HG03196 (cell line): ENCODE results near the gene SOBP.

Experiments
- ATAC-seq: cut with Tn5 transposase; IDR thresholded peaks from one replicate; pipeline ENCODE4 v1.9.1; 2021; ENCODE audit not compliant: unreplicated experiment

The SOBP gene

DNA sequence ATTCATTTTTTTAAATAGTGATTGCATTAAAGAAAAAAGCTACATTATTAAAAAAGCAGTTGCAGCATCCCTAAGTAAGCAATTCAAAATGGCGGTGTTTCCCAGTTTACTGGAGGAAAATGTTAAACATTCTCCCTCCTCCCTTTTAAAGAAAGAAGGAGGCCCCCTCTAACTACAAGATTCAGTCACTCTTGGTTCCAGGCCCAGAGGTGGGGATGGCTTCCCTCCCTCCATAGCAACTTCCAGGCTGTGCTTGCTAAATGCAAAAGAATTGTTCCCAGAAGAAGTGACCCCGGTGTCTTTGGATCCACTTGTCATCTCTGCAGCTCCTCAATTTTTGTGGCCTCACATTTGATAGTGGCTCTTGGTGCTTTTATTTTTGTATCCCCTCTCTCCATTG lies 165.9 kb downstream of the SOBP start:
- ATAC-seq: no peak

DNA sequence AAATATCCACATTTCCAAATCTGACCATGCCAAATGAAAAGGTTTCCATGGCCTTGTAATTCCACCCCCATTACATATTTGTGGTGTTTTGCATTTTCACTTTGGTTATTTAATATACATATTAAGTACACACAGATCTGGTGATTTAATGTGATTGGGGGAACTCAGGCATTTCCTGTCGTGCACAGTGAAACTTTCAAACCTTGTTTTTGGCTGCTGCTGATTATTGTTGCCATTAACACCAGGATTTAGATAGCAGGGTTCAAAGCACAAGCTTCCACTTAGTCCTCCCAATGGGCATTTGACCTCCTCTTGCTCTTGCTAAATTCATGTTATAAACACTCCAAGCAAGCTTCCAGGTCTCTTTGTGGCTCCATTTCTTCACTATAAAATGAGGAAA lies 166.5 kb downstream of the SOBP start:
- ATAC-seq: no peak

GRCh38 chr6:107656883-107657282 lies 167.0 kb downstream of the SOBP start:
- ATAC-seq: no peak

DNA sequence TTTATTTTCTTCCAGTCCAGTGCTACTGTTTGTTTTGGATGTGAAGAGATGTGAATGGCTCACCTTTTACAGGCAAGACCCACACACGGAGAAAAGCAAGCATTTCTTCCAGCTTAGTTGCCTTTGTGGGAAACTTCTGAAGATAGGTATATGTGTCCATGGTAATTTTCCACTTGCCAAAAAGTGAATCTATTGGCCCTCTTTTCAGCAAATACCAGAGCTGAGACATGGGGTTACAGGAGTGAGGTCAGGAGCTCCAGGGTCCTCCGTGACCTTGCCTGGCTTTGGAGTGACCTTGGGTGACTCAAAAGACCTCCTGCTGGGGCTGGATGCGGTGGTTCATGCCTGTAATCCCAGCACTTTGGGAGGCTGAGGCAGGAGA lies 167.4 kb downstream of the SOBP start:
- no peak for ATAC-seq

- ATAC-seq: peak; percentile 95
Measured at GRCh38 chr6:107657755-107658461, 168.0 kb downstream of the SOBP start.

GRCh38 chr6:107658920-107659865 lies 169.3 kb downstream of the SOBP start:
- ATAC-seq: no peak

GRCh38 chr6:107660839-107661238 lies 170.9 kb downstream of the SOBP start:
- no peak for ATAC-seq

GRCh38 chr6:107661291-107661690 lies 171.4 kb downstream of the SOBP start:
- ATAC-seq: no peak

GRCh38 chr6:107662333-107662732 lies 172.4 kb downstream of the SOBP start:
- ATAC-seq: no peak

DNA sequence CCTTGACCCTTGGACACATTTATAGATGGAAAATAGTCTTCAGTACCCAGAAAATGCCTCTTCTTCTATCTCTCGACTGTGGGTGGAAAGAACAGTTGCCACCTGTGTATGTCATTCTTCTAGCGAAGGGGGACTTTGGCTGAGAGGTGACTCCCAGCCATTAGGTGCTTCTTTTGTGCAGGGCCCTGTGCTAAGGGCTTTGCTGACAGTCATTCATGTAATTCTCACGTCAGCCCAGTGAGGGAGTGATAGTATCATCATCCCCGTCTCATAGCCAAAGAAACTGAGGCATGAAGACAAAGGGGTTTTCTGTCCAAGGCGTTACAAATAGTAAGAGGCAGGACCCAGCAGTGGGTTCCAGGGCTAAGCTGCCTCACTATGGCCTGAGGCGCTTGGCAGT lies 173.4 kb downstream of the SOBP start:
- ATAC-seq: no peak

- ATAC-seq: no peak
Measured at GRCh38 chr6:107665382-107665781, 175.5 kb downstream of the SOBP start.

- no peak for ATAC-seq
Measured at GRCh38 chr6:107666084-107666980, 176.4 kb downstream of the SOBP start.

GRCh38 chr6:107666981-107667601 lies 177.2 kb downstream of the SOBP start:
- ATAC-seq: no peak

- no peak for ATAC-seq
Measured at GRCh38 chr6:107667790-107668189, 177.9 kb downstream of the SOBP start.

DNA sequence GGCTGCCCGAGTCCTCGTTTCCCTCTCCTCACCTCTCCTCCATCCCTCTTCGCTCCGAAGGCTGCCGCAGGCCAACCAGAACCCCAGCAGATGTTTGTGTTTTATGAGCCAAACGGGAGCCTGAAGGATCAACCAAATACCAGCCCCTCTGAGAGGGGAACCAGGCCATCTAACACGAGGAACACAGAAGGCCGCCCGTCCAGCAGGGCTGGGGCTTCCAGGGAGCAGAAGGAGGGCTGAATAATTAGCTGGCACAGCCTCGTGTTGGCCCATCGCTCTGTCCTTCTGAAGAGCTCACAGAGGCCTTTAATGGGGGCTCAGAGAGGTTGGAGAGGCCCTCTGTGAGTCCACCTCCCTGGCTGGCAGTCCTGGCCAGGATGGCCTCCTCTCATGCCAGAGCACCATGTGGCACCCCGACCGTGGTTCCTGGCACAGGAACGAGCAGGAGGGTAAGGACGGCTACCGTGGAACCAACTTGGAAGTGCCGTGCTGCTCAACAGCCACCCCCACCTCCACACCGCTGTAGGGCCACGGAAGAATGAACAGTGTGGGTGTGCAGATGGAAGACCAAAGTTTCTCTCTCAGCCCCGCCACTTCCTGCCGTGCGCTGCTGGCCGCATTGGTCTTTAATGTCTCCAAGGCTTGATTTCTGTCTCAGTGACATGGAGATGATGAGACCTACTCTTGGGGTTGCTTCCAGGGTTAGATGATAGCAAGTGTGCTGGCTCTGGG lies 179.0 kb downstream of the SOBP start:
- ATAC-seq: peak; percentile 85

GRCh38 chr6:107670792-107671199 lies 180.9 kb downstream of the SOBP start:
- ATAC-seq: no peak

DNA sequence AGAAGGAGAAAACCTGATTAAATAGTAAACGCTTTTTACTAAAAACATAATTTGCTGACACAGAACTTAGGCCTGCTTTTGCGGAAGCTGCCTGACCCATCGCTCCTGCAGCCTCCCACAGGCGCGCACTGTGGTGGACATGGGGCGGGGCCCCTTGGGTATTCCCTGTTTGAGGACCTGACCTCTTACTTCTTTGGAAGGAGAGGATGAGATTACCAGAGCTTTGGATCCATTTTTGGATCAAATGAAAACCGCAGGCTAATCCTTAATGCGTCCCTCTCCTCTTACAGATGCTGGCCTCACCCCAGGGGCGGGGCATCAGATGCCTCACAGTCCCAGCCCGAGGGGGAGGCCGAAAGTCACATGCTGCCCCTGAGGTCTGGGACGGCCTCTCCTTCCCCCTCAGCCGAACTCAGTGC lies 183.2 kb downstream of the SOBP start:
- no peak for ATAC-seq

GRCh38 chr6:107674995-107675738 lies 185.2 kb downstream of the SOBP start:
- ATAC-seq: peak; percentile 80

DNA sequence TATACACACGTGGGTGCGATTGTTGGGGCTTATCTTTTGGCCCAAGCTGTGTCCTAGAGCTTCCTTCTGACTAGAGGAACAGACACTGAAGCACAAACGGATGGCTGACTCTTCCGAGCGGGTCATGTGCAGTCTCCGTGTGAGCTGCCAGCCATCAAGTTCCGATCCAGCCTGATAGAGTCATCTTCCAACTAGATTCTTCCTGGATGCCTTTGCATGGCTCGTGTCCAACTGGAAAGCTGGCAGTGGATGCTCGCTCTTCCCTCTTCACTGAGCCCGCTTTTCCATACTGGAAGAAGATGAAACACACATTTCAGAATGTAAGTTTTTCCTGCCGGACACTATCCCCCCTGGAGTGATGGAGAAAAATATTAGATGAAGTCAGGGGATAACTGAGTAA lies 186.1 kb downstream of the SOBP start:
- no peak for ATAC-seq
